Adrenal gland (tissue), 5 donors: Measurements from ENCODE around the gene ZNF385A.

Source experiments
- POLR2A ChIP-seq, 2 donors: fragments of 450-650 bp; IDR thresholded peaks; one replicate each; pipeline ENCODE4 v1.6.1; 2017; ENCODE audit warnings: antibody characterized with exemption in 2 of 2, mild to moderate bottlenecking in 2 of 2, moderate library complexity in 1 of 2
- TF ChIP-seq, protein P1 (sequence below), 6 experiments: fragments of 450-650 bp in 4 of 6; fragments of 200-600 bp in 2 of 6; sonication (generic) in 1 of 6; IDR thresholded peaks; 1 replicate in 5 of 6; 2 replicates in 1 of 6; pipeline versions ENCODE4 v1.5.1 to v1.8.0; 2016 to 2021; ENCODE audit warnings: antibody characterized with exemption in 6 of 6, mild to moderate bottlenecking in 2 of 6, moderate library complexity in 1 of 6
- donor health status: DM: no; HTN: no; CAD: no.

DNA sequence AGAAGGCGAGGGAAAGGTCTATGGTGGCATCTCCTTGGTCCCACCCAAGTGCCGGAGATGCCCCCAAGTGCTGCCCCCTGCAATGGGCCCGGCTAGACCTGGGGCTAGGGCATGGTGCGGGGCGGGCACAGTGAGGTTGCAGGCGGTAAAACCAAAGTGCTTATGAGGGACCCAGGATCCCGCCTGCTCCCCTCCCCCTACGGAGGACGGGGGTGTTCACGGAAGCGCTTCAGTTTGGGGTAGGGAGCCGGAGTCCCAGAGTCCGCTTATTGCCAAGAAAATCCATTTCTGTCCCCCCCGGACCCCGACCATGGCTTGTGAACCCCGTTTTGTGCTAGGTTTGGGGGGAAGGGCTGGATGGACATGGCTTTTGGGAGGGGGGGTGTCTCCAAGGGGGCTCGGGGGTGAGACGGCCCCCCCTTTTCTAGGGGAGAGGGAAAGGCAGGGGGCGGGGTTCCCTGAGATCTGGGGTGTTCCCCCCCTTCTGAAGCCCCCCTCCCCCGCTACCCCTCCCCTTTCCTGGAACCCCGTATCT, 14.9 kb downstream of the ZNF385A start:
- TF ChIP-seq, protein P1, sequence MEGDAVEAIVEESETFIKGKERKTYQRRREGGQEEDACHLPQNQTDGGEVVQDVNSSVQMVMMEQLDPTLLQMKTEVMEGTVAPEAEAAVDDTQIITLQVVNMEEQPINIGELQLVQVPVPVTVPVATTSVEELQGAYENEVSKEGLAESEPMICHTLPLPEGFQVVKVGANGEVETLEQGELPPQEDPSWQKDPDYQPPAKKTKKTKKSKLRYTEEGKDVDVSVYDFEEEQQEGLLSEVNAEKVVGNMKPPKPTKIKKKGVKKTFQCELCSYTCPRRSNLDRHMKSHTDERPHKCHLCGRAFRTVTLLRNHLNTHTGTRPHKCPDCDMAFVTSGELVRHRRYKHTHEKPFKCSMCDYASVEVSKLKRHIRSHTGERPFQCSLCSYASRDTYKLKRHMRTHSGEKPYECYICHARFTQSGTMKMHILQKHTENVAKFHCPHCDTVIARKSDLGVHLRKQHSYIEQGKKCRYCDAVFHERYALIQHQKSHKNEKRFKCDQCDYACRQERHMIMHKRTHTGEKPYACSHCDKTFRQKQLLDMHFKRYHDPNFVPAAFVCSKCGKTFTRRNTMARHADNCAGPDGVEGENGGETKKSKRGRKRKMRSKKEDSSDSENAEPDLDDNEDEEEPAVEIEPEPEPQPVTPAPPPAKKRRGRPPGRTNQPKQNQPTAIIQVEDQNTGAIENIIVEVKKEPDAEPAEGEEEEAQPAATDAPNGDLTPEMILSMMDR (IDR thresholded peaks at IDR 0.05), result no peak
- no peak for TF ChIP-seq POLR2A (IDR thresholded peaks at IDR 0.05)
